Astrocyte (in vitro differentiated cells and primary cell): Measurements from ENCODE around the gene GBF1. TPM values are rescaled to one million over a fixed set of nuclear protein-coding genes. Genes with fewer than 3 reads are reported as not detected.

Experiments used
- DNase-seq: peaks from one replicate; pipeline ENCODE4 v3.0.0-alpha.2; 2010; ENCODE audit warnings: low read depth
- FAIRE-seq: peaks from 2 replicates; lab custom pipeline; 2011; peaks lifted over from hg19 to GRCh38; lab: Jason Lieb, UNC
- H2AFZ ChIP-seq: 2 replicates; pipeline ENCODE4 v1.6.0; 2012; ENCODE audit warnings: low read depth, low read length, inconsistent platforms
- H3K27ac ChIP-seq: 2 replicates; pipeline ENCODE4 v1.5.1; 2011; ENCODE audit warnings: low read depth, low read length, inconsistent platforms
- H3K27me3 ChIP-seq: 2 replicates; pipeline ENCODE4 v1.6.0; 2011; ENCODE audit warnings: low read length, inconsistent platforms; ENCODE audit not compliant: insufficient read depth
- H3K36me3 ChIP-seq: 2 replicates; pipeline ENCODE4 v1.5.1; 2011; ENCODE audit warnings: low read length, inconsistent platforms; ENCODE audit not compliant: insufficient read depth
- H3K4me1 ChIP-seq: 2 replicates; pipeline ENCODE4 v1.5.1; 2011; ENCODE audit warnings: low read length, inconsistent platforms; ENCODE audit not compliant: insufficient read depth
- H3K4me2 ChIP-seq: 2 replicates; pipeline ENCODE4 v1.6.0; 2012; ENCODE audit warnings: low read length, inconsistent platforms
- H3K4me3 ChIP-seq: 2 replicates; pipeline ENCODE4 v1.5.1; 2011; ENCODE audit warnings: low read depth, mild to moderate bottlenecking, low read length, inconsistent platforms; ENCODE audit not compliant: insufficient read depth
- H3K79me2 ChIP-seq: 2 replicates; pipeline ENCODE4 v1.6.0; 2012; ENCODE audit warnings: mild to moderate bottlenecking, low read length, inconsistent platforms; ENCODE audit not compliant: insufficient read depth
- H3K9ac ChIP-seq: 2 replicates; pipeline ENCODE4 v1.6.0; 2012; ENCODE audit warnings: mild to moderate bottlenecking, low read length, inconsistent platforms
- H3K9me3 ChIP-seq: 2 replicates; pipeline ENCODE4 v1.5.1; 2012; ENCODE audit warnings: low read depth, mild to moderate bottlenecking, low read length, inconsistent platforms; ENCODE audit not compliant: insufficient read depth
- H4K20me1 ChIP-seq: 2 replicates; pipeline ENCODE4 v1.6.0; 2012; ENCODE audit warnings: low read length, inconsistent platforms; ENCODE audit not compliant: insufficient read depth
- H3K27ac Mint-ChIP-seq: one replicate; pipeline ENCODE4 v1.8.0; 2021; ENCODE audit warnings: mild to moderate bottlenecking, mixed read lengths; ENCODE audit not compliant: unreplicated experiment
- H3K27me3 Mint-ChIP-seq: one replicate; pipeline ENCODE4 v1.8.0; 2021; ENCODE audit warnings: low read depth, mixed read lengths; ENCODE audit not compliant: unreplicated experiment
- H3K36me3 Mint-ChIP-seq: one replicate; pipeline ENCODE4 v1.8.0; 2021; ENCODE audit warnings: low read depth, mixed read lengths; ENCODE audit not compliant: unreplicated experiment
- H3K4me1 Mint-ChIP-seq: one replicate; pipeline ENCODE4 v1.8.0; 2021; ENCODE audit warnings: low read depth, mixed read lengths; ENCODE audit not compliant: unreplicated experiment
- H3K4me3 Mint-ChIP-seq: one replicate; pipeline ENCODE4 v1.8.0; 2021; ENCODE audit warnings: mild to moderate bottlenecking, moderate library complexity, mixed read lengths; ENCODE audit not compliant: unreplicated experiment
- H3K9me3 Mint-ChIP-seq: one replicate; pipeline ENCODE4 v1.8.0; 2021; ENCODE audit warnings: mild to moderate bottlenecking, mixed read lengths; ENCODE audit not compliant: unreplicated experiment
- EZH2 ChIP-seq: IDR thresholded peaks from 2 replicates; pipeline ENCODE4 v1.6.1; 2012; ENCODE audit warnings: mild to moderate bottlenecking, low read length, inconsistent platforms; ENCODE audit not compliant: insufficient read depth
- total RNA-seq: library from RNA; stranded (reverse); gene quantifications from 2 replicates; pipeline ENCODE4 v1.2.1, GENCODE V29; 2021
- TF ChIP-seq, protein P1 (sequence below): IDR thresholded peaks from 2 replicates; pipeline ENCODE4 v1.5.1; 2011; ENCODE audit warnings: low read depth, mild to moderate bottlenecking, inconsistent platforms, low read length, moderate library complexity; ENCODE audit not compliant: insufficient read depth

The GBF1 gene
- total RNA-seq, 1 donor from 2014 or later, result 72.8 TPM

DNA sequence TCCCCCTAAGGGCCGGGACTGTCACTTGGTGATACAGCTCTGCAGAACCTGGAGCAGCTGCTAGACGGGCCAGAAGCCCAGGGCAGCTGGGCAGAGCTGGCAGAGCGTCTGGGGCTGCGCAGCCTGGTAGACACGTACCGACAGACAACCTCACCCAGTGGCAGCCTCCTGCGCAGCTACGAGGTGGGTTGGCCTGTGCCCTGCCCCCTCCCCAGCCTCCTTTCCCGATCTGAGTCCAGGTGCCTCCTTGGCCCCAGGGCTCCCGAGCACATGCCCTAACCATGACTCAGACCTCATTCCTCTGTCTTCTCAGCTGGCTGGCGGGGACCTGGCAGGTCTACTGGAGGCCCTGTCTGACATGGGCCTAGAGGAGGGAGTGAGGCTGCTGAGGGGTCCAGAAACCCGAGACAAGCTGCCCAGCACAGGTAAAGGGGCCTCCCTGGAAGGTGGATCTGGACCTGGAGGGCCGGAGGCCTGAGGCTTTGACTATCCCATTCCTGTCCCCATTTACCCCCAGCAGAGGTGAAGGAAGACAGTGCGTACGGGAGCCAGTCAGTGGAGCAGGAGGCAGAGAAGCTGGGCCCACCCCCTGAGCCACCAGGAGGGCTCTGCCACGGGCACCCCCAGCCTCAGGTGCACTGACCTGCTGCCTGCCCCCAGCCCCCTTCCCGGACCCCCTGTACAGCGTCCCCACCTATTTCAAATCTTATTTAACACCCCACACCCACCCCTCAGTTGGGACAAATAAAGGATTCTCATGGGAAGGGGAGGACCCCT is 156.6 kb downstream of the GBF1 start:
- peaks cover 12% of the 10 kb centered on the region for H4K20me1 ChIP-seq
- Mint-ChIP-seq H3K36me3 (peaks cover 6% of the 10 kb centered on the region), H3K4me1 (peaks cover 22% of the 10 kb centered on the region), H3K27me3 (no peaks in the 10 kb centered on the region), H3K9me3 (no peaks in the 10 kb centered on the region), H3K4me3 (no peak overlapping the region), H3K27ac (peak overlapping the region; percentile 87)
- H3K4me1 ChIP-seq, result peaks cover 20% of the 10 kb centered on the region
- DNase-seq, result peak; percentile 39
- H3K9ac ChIP-seq, result no peak overlapping the region
- H3K27ac ChIP-seq, result no peak overlapping the region
- H2AFZ ChIP-seq, result no peak overlapping the region
- H3K9me3 ChIP-seq, result no peaks in the 10 kb centered on the region
- TF ChIP-seq, protein P1, sequence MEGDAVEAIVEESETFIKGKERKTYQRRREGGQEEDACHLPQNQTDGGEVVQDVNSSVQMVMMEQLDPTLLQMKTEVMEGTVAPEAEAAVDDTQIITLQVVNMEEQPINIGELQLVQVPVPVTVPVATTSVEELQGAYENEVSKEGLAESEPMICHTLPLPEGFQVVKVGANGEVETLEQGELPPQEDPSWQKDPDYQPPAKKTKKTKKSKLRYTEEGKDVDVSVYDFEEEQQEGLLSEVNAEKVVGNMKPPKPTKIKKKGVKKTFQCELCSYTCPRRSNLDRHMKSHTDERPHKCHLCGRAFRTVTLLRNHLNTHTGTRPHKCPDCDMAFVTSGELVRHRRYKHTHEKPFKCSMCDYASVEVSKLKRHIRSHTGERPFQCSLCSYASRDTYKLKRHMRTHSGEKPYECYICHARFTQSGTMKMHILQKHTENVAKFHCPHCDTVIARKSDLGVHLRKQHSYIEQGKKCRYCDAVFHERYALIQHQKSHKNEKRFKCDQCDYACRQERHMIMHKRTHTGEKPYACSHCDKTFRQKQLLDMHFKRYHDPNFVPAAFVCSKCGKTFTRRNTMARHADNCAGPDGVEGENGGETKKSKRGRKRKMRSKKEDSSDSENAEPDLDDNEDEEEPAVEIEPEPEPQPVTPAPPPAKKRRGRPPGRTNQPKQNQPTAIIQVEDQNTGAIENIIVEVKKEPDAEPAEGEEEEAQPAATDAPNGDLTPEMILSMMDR, result no peak
- no peak for TF ChIP-seq EZH2
- H3K4me2 ChIP-seq, result no peak overlapping the region
- peaks cover 2% of the 10 kb centered on the region for H3K79me2 ChIP-seq
- H3K36me3 ChIP-seq, result no peaks in the 10 kb centered on the region
- no peak overlapping the region for H3K4me3 ChIP-seq
- FAIRE-seq, result no peak
- no peaks in the 10 kb centered on the region for H3K27me3 ChIP-seq

DNA sequence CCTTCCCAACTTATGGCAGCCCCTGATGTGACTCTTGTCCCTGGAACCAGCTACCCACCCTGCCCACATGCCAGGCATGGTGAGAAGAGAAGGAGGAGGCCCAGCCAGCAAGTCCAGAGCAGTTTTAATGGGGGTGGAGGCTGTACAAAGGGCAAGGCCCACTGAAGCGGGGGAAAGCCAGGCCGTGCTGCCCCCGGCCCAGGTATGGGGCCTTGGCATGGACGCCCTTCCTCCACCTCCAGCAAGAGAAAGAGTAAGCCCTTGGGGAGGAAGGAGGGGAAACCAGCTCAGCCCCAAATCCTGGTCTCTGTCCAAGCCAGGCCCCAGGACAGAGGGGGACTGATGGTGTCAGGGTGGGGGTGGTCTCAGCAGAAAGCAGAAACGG is 157.2 kb downstream of the GBF1 start:
- Histone ChIP-seq H3K4me2 (no peak overlapping the region), H2AFZ (no peak overlapping the region), H3K36me3 (no peaks in the 10 kb centered on the region), H4K20me1 (peaks cover 12% of the 10 kb centered on the region), H3K27ac (no peak overlapping the region), H3K79me2 (no peaks in the 10 kb centered on the region), H3K4me3 (no peak overlapping the region), H3K9me3 (no peaks in the 10 kb centered on the region), H3K4me1 (peaks cover 20% of the 10 kb centered on the region), H3K9ac (no peak overlapping the region), H3K27me3 (no peaks in the 10 kb centered on the region)
- H3K9me3 Mint-ChIP-seq, result no peaks in the 10 kb centered on the region
- peaks cover 19% of the 10 kb centered on the region for H3K4me1 Mint-ChIP-seq
- DNase-seq (no peak), FAIRE-seq (no peak)
- H3K27me3 Mint-ChIP-seq, result no peaks in the 10 kb centered on the region
- H3K36me3 Mint-ChIP-seq, result peaks cover 6% of the 10 kb centered on the region
- TF ChIP-seq EZH2, result no peak
- TF ChIP-seq, protein P1, result no peak
- peak overlapping the region; percentile 81 for H3K27ac Mint-ChIP-seq
- no peak overlapping the region for H3K4me3 Mint-ChIP-seq

DNA sequence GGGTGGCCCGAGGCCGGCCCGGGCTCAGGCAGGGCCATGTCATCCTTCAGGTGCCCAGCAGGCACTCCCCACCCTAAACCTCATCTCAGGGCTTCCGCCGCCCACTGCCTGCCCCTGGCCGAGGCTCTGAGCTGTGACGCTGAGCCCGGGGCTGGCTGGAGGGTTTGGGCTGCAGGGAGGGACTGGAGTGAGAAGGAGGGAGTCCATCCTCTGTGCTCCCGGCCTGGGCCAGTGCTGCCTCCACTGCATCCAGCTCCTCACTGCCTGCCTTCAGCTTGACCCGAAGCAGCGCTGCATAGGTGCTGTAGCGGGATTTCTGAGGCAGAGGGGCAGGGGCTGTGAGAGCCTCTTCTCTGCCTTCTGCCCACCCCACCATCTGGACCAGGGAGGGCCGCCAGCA is 157.8 kb downstream of the GBF1 start:
- H3K27ac ChIP-seq, result no peak overlapping the region
- peaks cover 20% of the 10 kb centered on the region for H3K4me1 ChIP-seq
- Mint-ChIP-seq H3K27ac (no peak overlapping the region), H3K4me3 (no peak overlapping the region), H3K9me3 (no peaks in the 10 kb centered on the region), H3K27me3 (peaks cover under 1% of the 10 kb centered on the region), H3K36me3 (peaks cover 6% of the 10 kb centered on the region), H3K4me1 (peaks cover 19% of the 10 kb centered on the region)
- H3K27me3 ChIP-seq, result no peaks in the 10 kb centered on the region
- peaks cover 17% of the 10 kb centered on the region for H4K20me1 ChIP-seq
- no peak overlapping the region for H3K4me3 ChIP-seq
- H3K9me3 ChIP-seq, result no peaks in the 10 kb centered on the region
- no peak overlapping the region for H3K4me2 ChIP-seq
- no peaks in the 10 kb centered on the region for H3K36me3 ChIP-seq
- no peak for TF ChIP-seq EZH2
- TF ChIP-seq, protein P1, result no peak
- FAIRE-seq, result no peak
- no peak overlapping the region for H3K9ac ChIP-seq
- H3K79me2 ChIP-seq, result no peaks in the 10 kb centered on the region
- H2AFZ ChIP-seq, result no peak overlapping the region
- DNase-seq, result no peak
